ENCODE results near the gene MVB12B. TPM values are rescaled to one million over a fixed set of nuclear protein-coding genes. Genes with fewer than 3 reads are reported as not detected.

Gene MVB12B
- total RNA-seq, 1 donor from 2014 or later = 16.5 TPM

GRCh38 chr9:126435105-126435504 lies 108.5 kb downstream of the MVB12B start:
- H3K4me3 ChIP-seq = no peak overlapping the region
- no peaks in the 10 kb centered on the region for H3K9me3 ChIP-seq
- intact Hi-C loops (cut with DNase I) = no loop called here
- DNase-seq (ENCODE audit: extremely low spot score in 2 of 2) = peak in 1 of 2 donors; percentile 46
- peaks cover 7% of the 10 kb centered on the region for H3K4me1 ChIP-seq
- no peak for TF ChIP-seq POLR2A (IDR thresholded peaks at IDR 0.05)
- TF ChIP-seq, protein P1, sequence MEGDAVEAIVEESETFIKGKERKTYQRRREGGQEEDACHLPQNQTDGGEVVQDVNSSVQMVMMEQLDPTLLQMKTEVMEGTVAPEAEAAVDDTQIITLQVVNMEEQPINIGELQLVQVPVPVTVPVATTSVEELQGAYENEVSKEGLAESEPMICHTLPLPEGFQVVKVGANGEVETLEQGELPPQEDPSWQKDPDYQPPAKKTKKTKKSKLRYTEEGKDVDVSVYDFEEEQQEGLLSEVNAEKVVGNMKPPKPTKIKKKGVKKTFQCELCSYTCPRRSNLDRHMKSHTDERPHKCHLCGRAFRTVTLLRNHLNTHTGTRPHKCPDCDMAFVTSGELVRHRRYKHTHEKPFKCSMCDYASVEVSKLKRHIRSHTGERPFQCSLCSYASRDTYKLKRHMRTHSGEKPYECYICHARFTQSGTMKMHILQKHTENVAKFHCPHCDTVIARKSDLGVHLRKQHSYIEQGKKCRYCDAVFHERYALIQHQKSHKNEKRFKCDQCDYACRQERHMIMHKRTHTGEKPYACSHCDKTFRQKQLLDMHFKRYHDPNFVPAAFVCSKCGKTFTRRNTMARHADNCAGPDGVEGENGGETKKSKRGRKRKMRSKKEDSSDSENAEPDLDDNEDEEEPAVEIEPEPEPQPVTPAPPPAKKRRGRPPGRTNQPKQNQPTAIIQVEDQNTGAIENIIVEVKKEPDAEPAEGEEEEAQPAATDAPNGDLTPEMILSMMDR (IDR thresholded peaks at IDR 0.05) = no peak
- TF ChIP-seq POLR2AphosphoS5 (IDR thresholded peaks at IDR 0.05; ENCODE audit: insufficient read depth in 1 of 2, low read depth in 1 of 2) = no peak
- H3K27me3 ChIP-seq = no peaks in the 10 kb centered on the region
- no peaks in the 10 kb centered on the region for H3K36me3 ChIP-seq
- H3K27ac ChIP-seq = no peak overlapping the region

DNA sequence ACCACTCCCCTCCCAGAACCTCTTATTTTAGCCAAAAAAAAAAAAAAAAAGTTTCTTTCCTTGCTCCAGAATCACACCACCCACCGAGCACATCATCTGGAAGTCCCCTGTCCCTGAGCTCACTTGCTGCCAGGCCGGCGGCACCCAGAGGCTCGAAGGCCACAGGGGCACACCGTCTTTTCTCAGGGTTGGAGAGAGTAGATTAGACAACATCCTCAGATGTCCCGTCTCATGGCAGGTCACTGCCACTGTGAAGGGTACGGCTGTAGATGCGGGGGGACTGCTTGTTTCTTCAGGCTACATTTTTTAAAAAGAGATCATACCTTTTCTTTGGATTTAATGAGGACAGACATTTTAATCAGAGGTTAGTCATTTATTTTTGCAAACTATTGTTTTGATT lies 109.0 kb downstream of the MVB12B start:
- intact Hi-C loops (cut with DNase I) = no loop called here
- no peak overlapping the region for H3K4me3 ChIP-seq
- TF ChIP-seq POLR2A (IDR thresholded peaks at IDR 0.05) (no peak), POLR2AphosphoS5 (IDR thresholded peaks at IDR 0.05; ENCODE audit: insufficient read depth in 1 of 2, low read depth in 1 of 2) (no peak)
- TF ChIP-seq, protein P1 (IDR thresholded peaks at IDR 0.05) = no peak
- no peak for DNase-seq (ENCODE audit: extremely low spot score in 2 of 2)
- H3K27ac ChIP-seq = no peak overlapping the region
- no peaks in the 10 kb centered on the region for H3K36me3 ChIP-seq
- no peaks in the 10 kb centered on the region for H3K9me3 ChIP-seq
- no peaks in the 10 kb centered on the region for H3K27me3 ChIP-seq
- peaks cover 7% of the 10 kb centered on the region for H3K4me1 ChIP-seq

DNA sequence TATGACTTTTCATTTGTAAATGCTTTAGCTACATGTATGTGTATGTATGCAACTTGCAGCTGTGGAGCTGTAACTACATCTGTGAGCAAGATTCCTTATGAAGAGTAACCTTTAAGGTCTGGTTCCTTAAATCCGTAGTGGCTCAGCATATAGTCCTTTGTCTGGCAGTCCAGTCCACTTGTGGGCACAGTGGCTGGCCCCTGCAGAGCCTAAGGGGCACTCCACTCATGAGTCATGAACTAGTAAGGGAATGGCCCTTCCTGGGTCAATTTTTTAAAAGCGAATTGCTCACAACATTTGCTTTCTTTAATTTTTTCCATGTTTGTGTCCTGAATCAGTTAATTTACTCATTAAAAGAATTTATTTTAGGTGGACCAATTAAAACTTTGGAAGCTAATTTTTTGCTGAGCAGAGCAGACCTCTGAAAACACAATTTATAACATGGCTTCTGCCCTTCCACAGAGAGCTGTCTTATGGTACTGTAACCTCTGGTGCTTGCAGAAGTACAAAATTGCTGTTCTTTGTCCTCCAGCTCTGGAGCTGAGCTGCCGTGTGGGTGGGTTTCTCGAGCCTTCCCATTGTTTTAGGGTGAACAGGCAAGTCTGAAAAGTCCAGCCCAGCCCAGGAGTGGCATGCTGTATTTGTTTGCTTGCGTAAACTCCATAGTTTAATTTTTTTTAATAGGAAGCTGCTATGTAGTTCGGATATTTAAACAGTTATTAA lies 110.1 kb downstream of the MVB12B start:
- intact Hi-C loops (cut with DNase I) = no loop called here
- H3K4me1 ChIP-seq = peaks cover 7% of the 10 kb centered on the region
- DNase-seq (ENCODE audit: extremely low spot score in 2 of 2) = peak in 1 of 2 donors; percentile 40
- TF ChIP-seq POLR2A (IDR thresholded peaks at IDR 0.05) (no peak), POLR2AphosphoS5 (IDR thresholded peaks at IDR 0.05; ENCODE audit: insufficient read depth in 1 of 2, low read depth in 1 of 2) (no peak)
- TF ChIP-seq, protein P1 (IDR thresholded peaks at IDR 0.05) = no peak
- H3K4me3 ChIP-seq = no peak overlapping the region
- H3K9me3 ChIP-seq = no peaks in the 10 kb centered on the region
- no peaks in the 10 kb centered on the region for H3K27me3 ChIP-seq
- H3K36me3 ChIP-seq = no peaks in the 10 kb centered on the region
- H3K27ac ChIP-seq = no peak overlapping the region

DNA sequence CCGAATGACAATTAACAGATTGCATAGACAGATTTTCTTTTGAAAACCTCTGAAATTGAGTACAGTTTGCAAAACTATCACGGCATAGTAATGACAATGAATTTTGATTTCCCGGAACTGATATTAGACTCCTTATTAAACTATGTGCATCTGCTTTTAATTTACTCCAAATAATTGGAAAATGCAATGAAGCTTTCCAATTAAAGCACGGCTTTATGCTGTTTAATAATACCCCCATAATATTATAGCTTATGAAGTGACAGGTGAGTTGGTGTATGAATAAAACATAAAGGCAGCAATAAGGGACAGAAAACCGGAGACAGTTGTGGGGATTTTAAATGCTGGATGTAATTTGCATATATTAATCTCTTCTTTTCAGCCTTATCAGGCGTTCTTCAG lies 110.6 kb downstream of the MVB12B start:
- intact Hi-C loops (cut with DNase I) = no loop called here
- H3K36me3 ChIP-seq = no peaks in the 10 kb centered on the region
- peaks cover 7% of the 10 kb centered on the region for H3K4me1 ChIP-seq
- H3K27me3 ChIP-seq = no peaks in the 10 kb centered on the region
- H3K27ac ChIP-seq = no peak overlapping the region
- H3K4me3 ChIP-seq = no peak overlapping the region
- no peaks in the 10 kb centered on the region for H3K9me3 ChIP-seq
- TF ChIP-seq POLR2AphosphoS5 (IDR thresholded peaks at IDR 0.05; ENCODE audit: insufficient read depth in 1 of 2, low read depth in 1 of 2) (no peak), POLR2A (IDR thresholded peaks at IDR 0.05) (no peak)
- TF ChIP-seq, protein P1 (IDR thresholded peaks at IDR 0.05) = no peak
- no peak for DNase-seq (ENCODE audit: extremely low spot score in 2 of 2)

DNA sequence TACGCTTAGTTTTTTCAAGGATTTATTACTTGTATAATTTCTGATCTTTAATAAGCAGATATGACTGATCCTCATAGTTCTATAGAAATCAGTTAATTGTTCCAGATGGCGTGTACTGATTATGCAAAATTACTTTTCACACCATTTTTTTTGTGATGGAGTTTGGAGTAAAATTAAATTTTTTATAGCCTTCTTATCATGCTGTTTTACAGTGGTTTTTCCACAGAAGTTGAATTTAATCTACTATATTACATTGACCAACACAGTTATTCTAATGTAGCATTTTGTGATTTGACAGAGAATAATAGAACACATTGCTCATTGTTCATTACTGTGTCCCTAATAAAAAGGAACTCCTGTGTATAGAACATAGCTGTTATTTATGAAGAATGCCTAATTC lies 111.1 kb downstream of the MVB12B start:
- DNase-seq (ENCODE audit: extremely low spot score in 2 of 2) = no peak
- no peak overlapping the region for H3K27ac ChIP-seq
- TF ChIP-seq POLR2AphosphoS5 (IDR thresholded peaks at IDR 0.05; ENCODE audit: insufficient read depth in 1 of 2, low read depth in 1 of 2) (no peak), POLR2A (IDR thresholded peaks at IDR 0.05) (no peak)
- TF ChIP-seq, protein P1 (IDR thresholded peaks at IDR 0.05) = no peak
- H3K4me1 ChIP-seq = peaks cover 7% of the 10 kb centered on the region
- no peaks in the 10 kb centered on the region for H3K9me3 ChIP-seq
- H3K27me3 ChIP-seq = no peaks in the 10 kb centered on the region
- intact Hi-C loops (cut with DNase I) = no loop called here
- no peaks in the 10 kb centered on the region for H3K36me3 ChIP-seq
- H3K4me3 ChIP-seq = no peak overlapping the region

Measured in vagina (tissue), 2 donors.